HL-60/S4 treated with phorbol 12-myristate 13-acetate at 8.2 ng/mL for 4 days and 3 days (cell line): Measurements from ENCODE around the gene SIPA1.

Experiments used
- in situ Hi-C: fragments of 300-500 bp; cut with MboI; formaldehyde crosslinking; loops from 2 replicates; pipeline ENCODE4 v1.15.0; 2022; ENCODE audit warnings: low sequenced_read_pairs

The SIPA1 gene

GRCh38 chr11:65609229-65609628, 28.7 kb upstream of the SIPA1 start:
- in situ Hi-C loops: no loop called here

DNA sequence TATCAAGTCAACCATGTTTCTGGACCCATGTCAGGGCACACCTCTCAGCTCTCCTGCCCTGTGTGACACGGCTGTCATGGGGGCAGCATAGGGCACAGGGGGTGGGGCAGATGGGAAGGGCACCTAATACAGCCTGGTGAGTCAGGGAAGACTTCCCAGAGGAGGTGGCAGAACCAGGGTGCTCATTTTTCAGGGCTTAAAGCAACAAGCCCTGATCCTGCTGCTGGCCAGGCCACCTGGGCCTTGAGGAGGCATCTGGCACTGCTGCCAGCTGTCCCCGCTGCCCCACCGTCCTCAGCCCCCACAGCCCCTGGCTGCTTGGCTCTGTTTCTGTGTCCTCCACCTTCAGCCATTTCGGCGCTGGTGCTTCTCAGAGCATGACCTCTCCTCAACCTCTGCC, 28.2 kb upstream of the SIPA1 start:
- in situ Hi-C loops: no loop called here

GRCh38 chr11:65610404-65610803, 27.5 kb upstream of the SIPA1 start:
- in situ Hi-C loops: no loop called here

DNA sequence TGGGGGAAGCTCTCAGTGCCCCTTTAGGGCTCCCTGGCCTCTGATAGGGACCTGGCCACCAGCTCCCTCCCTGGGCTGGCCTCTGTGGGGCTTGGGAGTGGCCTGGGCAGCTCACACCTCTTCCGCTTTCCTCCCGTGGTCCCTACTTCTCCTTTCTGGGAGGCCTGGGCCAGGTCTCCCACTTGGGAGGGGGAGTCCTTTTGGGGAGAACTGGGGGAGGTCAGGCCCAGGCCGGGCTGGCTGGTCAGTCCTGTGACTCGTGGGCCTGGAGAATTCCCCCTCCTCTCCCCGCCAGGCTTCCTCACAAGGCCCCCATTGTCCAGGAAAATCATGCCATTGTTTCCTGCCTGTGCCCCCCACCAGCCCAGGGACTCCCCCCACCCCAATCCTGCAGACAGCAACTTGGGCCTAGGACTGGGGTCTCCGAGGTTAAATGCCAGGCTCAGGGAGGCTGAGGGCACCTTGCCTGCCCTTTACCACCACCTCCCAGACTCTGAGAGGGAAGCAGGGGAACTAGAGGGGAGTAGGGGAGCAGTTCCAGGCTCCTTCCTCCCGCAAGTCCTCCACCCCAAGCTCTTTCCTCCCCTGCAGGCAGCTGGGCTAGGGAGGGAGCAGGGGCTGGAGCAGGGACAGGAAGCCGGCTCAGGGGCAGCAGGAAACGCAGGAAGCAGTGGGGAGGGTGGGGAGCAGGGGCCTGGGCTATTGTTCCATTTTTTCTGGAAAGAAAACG, 26.7 kb upstream of the SIPA1 start:
- in situ Hi-C loops: no loop called here

GRCh38 chr11:65611758-65612603, 25.9 kb upstream of the SIPA1 start:
- in situ Hi-C loops: no loop called here

GRCh38 chr11:65612691-65613090, 25.2 kb upstream of the SIPA1 start:
- in situ Hi-C loops: no loop called here

DNA sequence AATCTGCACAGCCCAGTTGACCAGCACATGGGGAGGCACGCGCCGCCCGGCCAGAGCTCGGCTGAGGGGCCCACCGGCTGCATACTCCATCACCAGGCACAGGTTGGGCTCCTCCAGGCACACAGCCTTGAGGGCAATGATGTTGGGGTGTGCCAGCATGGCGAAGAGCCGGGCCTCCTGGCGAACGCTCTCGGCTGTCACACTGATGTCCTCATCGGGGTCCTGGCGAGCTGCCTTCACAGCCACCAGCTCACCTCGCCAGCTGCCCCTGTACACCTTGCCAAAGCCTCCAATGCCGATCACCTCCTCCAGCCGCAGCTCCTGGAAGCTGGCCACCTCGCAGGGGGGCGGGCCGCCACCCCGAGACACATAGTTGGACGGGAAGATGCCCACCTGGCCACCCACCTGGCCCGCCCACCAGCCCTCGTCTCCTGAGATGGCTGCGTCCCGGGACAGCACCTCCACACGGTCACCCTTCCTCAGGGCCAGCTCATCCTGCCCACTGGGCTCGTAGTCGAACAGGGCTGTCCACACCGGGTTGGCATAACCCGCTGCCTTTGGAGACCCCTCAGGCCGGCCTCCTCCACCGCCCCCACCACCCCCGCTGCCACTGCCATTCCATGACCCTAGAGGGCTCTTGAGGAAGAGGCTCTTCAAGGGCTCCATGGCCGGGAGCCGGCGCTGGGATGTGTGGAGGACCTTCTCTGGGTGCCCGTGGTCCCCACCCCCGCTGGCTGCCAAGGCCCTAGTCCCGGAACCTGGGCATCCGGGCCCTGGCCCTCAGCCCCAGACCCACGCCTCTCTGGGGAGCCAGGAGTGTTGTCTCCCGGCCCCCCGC, 24.6 kb upstream of the SIPA1 start:
- in situ Hi-C loops: no loop called here

GRCh38 chr11:65615229-65615949, 22.5 kb upstream of the SIPA1 start, which contains the start of gene PCNX3:
PCNX3 (plus strand) TSS chr11:65615776; CDS start chr11:65616312, 536 bp downstream.
- in situ Hi-C loops: no loop called here

GRCh38 chr11:65615950-65616574, 21.8 kb upstream of the SIPA1 start:
- in situ Hi-C loops: no loop called here

- in situ Hi-C loops: no loop called here
These were observed 21.3 kb upstream of the SIPA1 start for GRCh38 chr11:65616575-65617001.

DNA sequence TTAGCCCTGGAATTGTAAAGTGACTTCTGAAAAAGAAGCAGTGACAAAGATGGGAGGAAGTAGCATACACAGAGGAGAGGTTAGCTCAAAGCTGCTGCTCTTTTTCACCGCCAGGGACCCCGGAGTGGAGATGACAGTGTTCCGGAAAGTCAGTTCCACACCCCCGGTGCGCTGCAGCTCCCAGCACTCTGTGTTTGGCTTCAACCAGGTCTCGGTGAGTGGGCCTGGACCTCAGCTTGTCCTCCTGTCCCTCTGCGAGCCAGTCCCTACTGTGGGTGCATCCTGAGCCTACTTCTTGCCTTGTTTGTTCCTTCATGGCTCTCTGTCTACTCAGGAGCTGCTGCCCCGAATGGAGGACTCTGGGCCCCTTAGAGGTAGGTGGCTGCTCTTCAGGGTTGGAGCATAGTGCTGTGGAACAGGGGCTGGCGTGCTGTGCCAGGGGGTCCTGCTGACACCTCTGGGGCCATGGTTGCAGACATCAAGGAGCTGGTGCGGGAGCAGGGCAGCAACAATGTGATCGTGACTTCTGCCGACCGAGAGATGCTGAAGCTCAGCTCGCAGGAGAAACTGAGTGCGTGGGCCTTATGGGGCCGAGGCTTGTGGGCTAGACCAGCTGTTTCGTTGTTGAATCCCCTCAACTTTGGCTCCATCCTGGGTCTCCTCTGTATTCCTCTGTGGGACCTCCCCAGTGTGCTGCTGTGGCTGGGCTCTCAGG, 20.6 kb upstream of the SIPA1 start:
- in situ Hi-C loops: no loop called here

DNA sequence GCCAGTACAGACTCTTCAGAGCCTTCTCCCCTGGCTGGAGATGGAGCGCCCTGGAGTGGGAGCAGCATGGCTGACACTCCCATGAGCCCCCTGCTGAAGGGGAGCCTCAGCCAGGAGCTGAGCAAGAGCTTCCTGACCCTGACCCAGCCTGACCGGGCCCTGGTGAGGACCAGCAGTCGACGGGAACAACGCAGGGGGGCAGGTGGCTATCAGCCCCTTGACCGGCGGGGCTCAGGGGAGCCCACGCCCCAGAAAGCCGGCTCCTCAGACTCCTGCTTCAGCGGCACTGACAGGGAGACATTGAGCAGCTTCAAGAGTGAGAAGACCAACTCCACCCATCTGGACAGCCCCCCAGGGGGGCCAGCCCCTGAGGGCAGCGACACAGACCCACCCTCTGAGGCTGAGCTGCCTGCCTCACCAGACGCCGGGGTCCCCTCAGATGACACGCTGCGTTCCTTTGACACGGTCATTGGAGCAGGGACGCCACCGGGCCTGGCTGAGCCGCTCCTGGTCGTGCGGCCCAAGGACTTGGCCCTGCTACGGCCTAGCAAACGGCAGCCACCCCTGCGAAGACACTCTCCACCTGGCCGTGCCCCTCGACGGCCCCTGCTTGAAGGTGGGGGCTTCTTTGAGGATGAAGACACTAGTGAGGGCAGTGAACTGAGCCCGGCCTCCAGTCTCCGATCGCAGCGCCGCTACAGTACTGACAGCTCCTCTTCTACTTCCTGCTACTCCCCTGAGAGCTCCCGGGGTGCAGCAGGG, 19.7 kb upstream of the SIPA1 start:
- in situ Hi-C loops: no loop called here

- in situ Hi-C loops: no loop called here
These were observed 19.1 kb upstream of the SIPA1 start for GRCh38 chr11:65618763-65619162.

GRCh38 chr11:65619281-65619928, 18.5 kb upstream of the SIPA1 start:
- in situ Hi-C loops: no loop called here

GRCh38 chr11:65620666-65621065, 17.2 kb upstream of the SIPA1 start:
- in situ Hi-C loops: no loop called here

DNA sequence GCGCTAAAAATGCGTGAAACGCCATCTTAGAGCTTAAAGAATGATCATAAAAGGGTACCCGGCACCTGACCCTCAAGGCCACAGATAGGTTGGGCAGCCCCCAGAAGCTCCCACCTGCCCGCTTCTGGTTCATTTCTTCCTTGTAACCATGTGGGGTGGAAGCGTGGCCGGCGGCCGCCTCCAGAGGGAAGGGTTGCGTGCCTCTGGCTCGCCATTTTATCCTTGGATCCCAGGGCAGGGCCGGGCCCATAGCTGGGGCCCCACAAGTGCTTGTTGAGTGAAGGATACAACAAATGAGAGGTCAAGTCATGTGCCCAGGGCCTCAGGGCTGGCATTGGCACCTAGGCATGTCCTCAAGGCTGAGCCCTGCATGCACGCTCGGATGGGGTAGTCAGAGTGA, 16.4 kb upstream of the SIPA1 start:
- in situ Hi-C loops: no loop called here

DNA sequence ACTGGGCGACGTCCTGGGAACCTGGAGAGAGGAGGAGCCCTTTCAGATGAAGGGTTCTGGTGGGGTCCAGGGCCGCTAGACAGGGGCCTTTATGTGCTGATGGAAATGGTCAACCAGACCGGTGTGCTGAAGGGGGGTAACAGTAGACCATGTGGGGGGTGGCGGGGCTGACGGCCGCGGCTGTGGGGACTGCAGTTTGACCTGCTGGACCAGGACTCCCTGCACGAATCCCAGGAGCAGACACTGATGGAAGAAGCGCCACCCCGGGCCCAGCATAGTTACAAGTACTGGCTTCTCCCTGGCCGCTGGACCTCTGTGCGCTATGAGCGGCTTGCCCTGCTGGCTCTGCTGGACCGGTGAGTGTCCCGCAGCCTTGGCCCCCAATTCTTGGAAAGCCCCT, 15.9 kb upstream of the SIPA1 start:
- in situ Hi-C loops: no loop called here

- in situ Hi-C loops: no loop called here
These were observed 14.7 kb upstream of the SIPA1 start for GRCh38 chr11:65623177-65623576.
